CD4-positive, alpha-beta T cell treated with Interleukin-15 for 1 hour (primary cell): Measurements from ENCODE around the gene OR10W1.

ENCODE experiments used
- DNase-seq: peaks from one replicate; pipeline ENCODE4 v3.0.0-alpha.2; 2020

Gene OR10W1, protein sequence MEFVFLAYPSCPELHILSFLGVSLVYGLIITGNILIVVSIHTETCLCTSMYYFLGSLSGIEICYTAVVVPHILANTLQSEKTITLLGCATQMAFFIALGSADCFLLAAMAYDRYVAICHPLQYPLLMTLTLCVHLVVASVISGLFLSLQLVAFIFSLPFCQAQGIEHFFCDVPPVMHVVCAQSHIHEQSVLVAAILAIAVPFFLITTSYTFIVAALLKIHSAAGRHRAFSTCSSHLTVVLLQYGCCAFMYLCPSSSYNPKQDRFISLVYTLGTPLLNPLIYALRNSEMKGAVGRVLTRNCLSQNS

DNA sequence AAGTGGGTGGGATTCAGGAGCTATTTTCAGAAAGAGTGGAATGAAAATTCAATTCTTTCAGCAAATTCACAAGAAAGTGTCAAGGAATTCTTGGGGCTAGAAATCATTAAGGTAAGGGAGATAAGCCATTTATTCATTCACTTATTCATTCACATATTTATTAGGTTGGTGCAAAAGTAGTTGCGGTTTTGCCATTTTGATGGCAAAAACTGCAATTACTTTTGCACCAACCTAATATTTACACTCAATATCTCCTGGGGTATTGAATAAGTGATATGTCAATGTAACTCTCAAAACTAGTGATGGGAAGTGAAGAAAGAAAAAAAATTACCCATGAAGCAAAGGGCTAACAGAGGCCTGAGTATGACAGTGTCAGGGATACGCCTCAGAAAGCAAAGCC is at the start of gene OR10W1:
TSS of gene OR10W1 (minus strand) at position 119 of the 400 bp plus-strand sequence. CDS start 402 bp downstream, outside the sequence.
- no peak for DNase-seq

DNA sequence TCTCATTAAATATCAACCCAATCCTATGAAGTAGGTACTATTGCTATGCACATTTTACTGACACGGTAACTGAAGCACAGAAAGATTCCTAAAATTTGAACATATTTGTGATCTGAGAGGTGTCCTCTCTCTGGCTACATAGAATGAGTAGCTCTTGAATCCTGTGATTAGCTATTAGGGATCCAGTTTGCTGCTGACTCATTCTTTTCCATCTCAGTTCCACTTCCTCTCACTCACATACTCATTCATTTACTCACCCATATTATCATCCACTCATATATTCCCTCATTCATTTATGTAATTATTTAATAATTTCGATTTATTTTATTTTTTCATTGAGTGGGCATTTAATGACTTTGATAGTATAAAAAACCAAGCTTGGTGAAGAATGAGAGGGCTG is 48.1 kb upstream of the OR10W1 start:
- no peak for DNase-seq

DNA sequence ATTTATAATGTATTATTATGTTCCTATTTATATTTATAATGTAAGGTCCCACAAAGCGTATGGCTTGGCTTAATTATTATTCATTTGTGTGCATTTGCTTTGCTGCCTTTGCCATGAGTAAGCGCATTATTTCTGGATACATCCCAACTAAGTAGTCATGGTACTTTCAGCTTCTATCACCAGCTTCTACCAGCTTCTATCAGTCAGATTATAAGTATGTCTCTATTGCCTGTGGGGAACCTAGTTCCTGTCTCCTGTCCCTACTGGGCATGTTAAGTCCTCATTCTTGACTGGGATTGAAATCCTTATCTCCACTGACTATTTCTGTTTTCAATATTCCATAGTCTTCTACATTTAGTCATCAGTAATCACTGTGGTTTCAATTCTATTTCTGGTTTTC is 33.5 kb upstream of the OR10W1 start:
- no peak for DNase-seq

DNA sequence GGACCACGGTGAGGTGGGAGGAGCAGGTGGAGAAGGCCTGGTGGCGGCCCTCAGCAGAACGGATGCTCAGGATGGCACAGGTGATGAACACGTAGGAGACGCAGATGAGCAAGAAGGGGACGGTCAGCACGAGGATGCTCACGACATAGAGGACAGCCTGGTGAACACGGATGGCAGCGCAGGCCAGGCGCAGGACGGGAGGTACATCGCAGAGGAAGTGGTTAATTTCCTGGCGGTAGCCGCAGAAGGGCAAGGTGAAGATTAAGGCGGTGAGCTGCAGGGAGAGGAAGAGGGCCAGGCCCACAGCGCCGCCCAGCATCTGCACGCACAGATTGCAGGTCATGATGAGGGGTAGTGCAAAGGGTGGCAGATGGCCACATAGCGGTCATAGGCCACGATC is 24.0 kb upstream of the OR10W1 start:
- no peak for DNase-seq

DNA sequence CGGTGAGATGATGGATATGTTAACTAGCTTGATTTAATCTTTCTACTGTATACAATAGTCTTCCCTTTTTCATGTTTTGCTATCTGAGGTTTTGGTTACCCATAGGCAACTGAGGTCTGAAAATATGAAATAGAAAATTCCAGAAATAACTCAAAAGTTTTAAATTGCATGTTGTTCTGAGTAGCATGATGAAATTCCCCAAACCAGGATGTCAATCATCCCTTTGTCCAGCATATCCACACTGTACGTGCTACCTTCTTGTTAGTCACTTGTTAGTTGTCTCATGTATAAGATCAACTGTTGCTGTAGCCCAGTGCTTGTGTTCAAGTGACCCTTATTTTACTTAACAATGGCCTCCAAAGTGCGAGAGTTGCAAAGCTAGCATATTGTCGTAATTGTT is 21.2 kb upstream of the OR10W1 start:
- no peak for DNase-seq

DNA sequence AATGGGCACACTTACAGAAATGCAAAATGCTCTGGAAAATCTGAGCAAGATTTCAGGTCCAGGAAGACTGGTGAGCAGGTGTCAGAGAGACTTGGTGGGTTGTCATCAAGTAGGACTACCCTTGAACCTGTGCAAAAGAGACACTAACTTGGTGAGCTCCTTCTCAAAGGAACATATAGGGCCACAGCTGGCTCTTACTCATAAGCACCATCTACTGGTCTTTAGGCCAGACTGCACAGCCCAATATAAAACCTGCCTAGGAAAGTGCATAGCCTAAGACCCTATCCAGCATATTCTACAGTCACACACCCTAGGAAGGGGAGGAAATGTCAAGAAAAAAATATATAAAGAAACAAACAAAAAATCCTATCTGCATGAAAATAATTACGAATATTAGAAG is 18.2 kb upstream of the OR10W1 start:
- no peak for DNase-seq

DNA sequence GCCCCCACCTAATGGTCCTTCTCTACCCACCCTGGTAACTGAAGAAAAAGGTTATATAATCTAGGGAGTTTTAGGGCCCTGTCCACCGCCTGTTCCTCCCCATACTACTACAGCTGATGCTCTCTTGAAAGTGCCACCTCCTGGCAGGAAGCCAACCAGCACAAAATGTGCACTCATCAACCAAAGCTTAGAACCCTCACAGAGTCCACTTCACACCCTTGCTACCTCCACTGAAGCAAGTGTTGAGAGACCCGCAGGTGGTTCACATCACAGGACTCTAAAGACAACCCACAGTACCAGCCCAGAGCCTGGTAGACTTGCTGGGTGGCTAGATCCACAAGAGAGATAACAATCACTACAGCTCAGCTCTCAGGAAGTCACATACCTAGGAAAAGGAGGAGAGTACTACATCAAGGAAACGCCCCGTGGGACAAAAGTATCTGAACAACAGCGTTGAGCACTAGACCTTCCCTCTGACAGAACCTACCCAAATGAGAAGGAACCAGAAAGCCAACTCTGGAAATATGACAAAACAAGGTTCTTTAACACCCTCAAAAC is 17.5 kb upstream of the OR10W1 start:
- DNase-seq, result no peak

DNA sequence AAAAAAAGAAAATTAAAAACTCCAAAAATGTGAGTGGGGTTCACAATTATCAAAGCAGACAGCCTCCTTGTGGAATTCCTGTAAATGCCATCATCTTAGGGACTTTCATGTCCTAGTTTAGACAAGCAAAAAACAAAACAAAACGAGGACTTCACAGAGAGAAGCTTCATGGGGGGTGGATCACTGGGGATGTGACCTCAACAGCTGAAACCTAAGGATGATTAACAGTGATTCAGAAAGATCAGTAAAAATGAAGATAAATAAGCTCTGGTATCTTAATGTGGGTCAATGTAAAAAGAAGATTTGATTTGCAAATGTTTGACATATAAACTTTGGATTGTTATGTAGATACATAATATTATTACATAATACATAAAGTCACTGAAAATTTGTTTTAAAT is 8.1 kb upstream of the OR10W1 start:
- DNase-seq, result no peak

DNA sequence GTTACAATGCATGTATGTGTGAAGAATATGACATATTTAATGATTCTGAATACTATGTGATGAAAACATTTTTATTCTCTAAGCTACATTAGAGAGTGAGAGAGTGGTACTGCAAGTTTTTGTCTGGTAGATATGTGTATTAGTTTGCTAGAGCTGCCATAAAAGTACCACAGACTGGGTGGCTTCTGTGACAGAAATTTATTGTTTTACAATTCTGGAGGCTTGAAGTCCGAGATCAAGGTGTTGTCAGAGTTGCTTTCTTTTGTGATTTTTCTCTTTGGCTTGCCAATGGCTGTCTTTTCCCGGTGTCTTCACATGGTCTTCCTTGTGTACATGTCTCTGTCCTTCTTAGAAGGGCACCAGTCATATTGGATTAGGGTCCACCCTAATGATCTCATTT is 6.9 kb upstream of the OR10W1 start:
- no peak for DNase-seq

DNA sequence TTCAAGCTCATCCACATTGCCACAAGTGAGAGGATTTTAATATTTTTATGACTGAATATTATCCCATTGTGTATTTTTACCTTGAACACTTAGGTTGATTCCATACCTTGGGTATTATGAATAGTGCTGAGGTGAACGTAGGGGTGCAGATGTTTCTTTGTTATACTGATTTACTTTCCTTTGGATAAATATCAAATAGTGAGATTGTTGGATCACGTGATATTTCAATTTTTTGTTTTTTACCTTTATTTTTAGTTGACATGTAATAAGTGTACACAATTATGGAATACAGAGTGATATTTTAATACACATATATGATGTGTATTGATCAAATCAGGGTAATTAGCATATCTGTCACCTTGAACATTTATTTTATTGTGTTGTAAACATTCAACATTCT is 8.1 kb downstream of the OR10W1 start:
- no peak for DNase-seq

DNA sequence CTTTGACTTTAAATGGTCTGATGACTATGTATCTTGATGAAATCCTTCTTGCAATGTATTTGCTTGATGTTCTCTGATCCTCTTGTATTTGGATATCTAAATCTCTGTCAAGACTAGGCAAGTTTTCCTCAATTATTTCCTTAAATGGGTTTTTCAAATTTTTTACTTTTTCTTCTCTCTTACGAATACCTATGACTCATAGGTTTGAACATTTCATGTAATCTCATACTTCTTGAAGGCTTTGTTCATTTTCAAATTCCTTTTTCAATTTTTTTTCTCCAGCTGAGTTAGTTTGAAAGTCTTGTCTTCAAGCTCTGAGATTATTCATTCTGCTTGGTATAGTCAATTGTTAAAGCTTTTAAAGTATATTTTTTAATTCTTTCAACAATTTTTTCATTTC is 13.1 kb downstream of the OR10W1 start:
- DNase-seq, result no peak

DNA sequence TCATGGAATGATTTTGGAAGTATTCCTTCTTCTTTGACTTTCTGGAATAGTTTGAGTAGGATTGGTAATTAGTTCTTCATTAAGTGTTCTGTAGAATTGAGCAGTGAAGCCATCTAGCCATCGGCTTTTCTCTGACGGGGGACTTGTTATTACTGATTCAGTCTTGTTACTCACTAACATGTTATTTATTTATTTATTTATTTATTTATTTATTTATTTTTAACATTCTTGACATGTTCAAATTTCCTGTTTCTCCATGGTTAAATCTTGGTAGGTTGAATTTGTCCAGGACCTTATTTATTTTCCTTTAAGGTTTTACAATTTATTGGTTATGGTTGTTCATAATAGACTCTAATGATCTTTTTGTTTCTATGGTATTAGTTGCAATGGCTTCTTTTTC is 24.1 kb downstream of the OR10W1 start:
- no peak for DNase-seq

DNA sequence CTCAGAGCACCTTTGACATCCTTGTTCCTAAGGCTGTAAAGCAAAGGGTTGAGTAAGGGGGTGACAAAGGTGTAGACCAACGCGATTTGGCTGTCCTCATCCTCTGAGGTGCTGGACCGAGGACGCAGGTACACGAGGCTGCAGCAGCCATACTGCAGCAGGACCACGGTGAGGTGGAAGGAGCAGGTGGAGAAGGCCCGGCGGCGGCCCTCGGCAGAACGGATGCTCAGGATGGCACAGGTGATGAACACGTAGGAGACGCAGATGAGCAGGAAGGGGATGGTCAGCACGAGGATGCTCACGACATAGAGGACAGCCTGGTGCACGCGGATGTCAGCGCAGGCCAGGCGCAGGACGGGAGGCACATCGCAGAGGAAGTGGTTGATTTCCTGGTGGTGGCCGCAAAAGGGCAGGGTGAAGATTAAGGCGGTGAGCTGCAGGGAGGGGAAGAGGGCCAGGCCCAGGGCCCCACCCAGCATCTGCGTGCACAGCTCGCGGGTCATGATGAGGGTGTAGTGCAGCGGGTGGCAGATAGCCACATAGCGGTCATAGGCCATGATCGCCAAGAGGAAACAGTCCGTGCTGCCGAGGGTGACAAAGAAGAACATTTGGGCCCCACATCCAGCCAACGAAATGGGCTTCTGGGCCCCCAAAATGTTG is 40.0 kb downstream of the OR10W1 start:
- no peak for DNase-seq

DNA sequence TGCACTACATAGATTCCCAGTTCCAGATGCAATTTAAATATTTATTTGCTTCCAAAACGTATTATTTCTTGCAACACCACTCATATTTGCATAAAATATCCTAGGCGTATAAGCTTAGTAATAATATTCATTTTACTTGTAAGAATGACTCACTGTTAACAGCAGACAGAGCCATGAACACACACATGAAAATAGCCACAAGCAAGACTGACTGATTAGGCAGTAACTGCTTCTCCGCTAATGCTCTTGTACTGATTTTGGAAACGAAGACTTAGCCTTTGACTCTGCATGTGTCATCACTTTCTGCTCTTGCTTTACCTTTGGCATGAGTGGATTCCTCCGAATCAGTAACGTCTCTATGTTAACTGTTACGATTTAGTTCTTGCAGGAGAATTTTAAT is 45.3 kb downstream of the OR10W1 start:
- DNase-seq, result no peak
